Fibroblast of skin of back (primary cell): ENCODE results near the gene PTPRN2.

Experiments
- DNase-seq: peaks from one replicate; pipeline ENCODE4 v3.0.0-alpha.2; 2013

PTPRN2 gene

GRCh38 chr7:158123753-158124152 lies 463.9 kb downstream of the PTPRN2 start:
- DNase-seq = no peak

DNA sequence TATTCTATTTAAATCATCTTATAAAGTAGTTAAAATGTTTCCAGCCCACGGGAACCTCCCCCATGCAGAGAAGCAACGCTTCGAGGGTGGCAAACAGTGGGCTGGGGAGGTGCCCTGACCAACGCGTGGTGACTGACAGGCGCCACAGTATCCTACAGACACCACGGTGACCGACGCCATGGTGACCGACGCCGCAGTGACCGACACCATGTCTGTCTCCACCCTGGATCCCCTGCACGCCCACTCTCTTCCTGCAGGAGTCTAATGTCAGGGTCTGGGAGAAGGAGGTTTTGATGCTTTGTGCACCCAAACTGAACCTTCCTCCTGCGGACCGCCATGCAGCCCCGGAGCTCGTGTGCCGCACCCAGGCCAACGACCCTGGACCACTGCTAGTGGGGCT lies 464.4 kb downstream of the PTPRN2 start:
- DNase-seq = no peak

- no peak for DNase-seq
Observed at GRCh38 chr7:158121441-158122045, 466.1 kb downstream of the PTPRN2 start.

DNA sequence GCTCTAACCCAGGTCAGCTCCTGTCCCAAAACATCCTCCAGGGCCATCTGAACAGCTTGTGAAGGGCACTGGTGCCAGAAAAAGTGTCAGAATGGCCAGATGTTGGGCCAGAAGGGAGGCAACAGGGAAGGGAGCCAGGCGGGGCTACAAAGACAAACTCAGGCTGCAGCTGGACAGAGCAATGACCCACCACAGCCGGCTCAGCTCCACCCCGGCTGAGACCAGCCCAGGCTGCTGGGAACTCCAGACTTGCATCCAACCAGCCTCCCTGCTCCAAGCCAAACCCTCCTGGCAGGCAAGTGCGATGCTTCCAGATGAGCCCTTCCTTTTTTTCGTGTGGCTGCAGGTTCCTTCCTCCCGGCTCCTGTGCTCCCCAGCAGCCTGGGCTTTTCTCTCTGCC lies 466.9 kb downstream of the PTPRN2 start:
- no peak for DNase-seq

DNA sequence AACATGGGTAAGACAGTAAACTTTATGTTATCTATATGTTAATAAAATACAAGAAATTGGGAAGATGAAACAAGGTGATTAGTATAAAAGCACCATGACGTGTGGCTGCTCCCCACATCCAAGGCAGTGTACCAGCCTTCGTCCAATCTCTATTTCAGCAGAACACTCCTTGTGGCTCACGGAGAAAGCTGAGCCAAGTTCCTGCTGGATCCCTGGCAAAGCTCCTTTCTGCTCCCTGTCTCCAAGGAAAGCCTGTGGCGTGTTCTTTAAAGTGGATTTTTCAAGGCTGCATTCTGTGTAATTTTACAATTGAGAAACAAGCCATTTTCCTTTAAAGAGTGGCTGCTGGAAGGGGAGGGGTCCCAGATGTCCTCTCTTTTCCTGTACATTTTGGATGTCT lies 467.3 kb downstream of the PTPRN2 start:
- DNase-seq = no peak

GRCh38 chr7:158117341-158118222 lies 470.0 kb downstream of the PTPRN2 start:
- DNase-seq = no peak

GRCh38 chr7:158116235-158116634 lies 471.4 kb downstream of the PTPRN2 start:
- DNase-seq = no peak

DNA sequence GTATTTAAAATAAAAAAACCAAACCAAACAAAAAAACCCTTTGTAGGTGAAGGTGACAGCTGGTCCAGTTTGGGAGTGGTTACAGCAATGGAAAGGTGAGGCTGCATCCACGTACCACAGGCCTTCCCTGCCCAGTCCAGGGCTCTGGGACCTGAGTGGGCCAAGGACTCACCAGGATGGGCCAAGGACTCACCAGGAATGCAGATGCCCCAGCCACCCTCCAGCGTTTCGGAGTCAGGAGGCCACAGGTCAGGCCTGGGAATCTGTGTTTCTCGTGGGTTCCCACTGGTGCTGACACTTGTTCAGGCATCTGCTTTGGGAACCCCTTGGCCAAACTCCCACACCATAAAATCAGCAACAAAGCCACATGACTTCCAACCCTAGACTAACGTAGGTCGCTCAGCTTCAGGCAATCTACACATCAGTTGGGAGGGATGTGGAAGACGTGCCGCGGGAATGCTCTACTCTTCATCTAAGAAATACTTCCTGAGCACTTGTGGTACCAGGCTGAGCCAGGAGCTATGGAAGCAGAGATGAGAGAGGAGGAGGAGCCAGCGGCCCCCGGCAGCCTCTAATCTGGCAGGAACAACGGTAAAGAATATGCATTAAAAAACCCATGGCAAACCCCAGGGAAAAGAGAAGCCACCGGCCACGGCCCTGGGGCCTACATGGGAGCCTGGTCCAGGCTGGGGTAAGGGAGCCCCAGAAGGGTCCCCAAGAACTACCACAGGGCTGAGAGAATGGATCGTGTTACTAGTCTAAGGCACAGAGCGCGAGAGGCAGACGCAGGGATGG lies 473.4 kb downstream of the PTPRN2 start:
- DNase-seq = no peak

- DNase-seq = no peak
Observed at GRCh38 chr7:158113321-158114025, 474.1 kb downstream of the PTPRN2 start.

GRCh38 chr7:158112571-158113320 lies 474.9 kb downstream of the PTPRN2 start:
- no peak for DNase-seq

DNA sequence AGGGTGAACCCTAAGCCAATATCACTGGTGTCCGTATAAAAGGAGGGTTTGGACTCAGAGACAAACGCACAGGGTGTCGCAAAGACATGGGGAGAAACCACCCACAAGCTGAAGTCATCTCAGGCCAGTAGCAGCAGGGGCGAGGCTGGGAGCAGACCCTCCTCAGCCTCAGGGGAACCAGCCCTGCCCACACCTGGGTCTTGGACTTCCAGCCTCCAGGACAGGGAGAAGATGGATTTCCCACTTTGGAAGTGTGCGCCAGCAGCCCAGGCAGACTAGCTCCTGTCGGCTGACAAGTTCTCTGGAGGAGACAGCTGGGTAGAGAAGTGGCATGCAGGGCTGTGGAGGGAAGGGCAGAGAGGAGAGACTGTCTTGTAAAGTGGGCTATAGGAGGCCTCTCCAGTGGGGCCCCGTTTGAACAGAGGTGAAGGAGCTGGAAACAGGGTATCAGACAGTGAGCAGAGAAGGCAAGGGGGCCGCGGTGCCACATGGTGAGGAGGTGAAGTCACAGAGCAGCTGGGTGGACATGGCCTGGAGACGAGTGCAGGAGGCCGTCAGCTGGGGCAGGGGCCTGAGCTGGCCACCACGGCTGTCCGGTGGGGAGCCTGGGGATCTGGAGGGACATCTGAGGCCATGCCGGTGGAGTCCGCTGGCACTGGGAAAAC lies 475.6 kb downstream of the PTPRN2 start:
- DNase-seq = no peak

DNA sequence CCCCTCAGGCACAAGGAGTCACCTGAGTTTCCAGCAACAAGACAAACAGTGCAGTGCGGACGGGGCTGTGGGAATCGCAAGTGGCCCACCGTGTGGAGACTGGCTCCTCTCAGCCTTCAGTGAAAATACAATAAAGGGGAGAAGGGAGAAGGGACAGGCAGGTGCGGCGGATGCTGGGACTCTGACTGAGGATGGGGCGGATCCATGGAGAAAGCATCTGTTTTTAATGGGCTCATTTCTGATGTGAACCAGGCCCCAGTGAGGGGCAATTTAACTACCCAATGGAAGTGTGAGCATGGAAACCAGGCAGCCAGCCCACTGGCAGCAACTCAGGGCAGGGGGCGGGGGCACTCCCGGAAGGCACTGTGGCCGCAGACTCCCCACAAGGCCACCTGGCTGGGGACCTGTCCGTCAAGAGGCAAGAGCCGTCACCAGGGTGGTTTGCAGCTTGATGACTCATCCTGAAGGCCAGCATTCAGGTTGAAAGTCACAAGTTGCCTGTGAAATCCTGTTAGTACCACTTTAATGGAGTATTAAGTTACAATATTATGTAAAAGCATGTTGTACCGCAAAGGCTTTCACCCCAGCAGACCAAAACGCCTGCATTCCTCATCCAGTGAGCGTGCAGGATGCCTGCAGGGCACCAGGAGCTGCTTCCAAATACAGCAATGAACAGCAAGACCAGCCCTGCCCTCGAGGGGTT lies 476.4 kb downstream of the PTPRN2 start:
- no peak for DNase-seq

DNA sequence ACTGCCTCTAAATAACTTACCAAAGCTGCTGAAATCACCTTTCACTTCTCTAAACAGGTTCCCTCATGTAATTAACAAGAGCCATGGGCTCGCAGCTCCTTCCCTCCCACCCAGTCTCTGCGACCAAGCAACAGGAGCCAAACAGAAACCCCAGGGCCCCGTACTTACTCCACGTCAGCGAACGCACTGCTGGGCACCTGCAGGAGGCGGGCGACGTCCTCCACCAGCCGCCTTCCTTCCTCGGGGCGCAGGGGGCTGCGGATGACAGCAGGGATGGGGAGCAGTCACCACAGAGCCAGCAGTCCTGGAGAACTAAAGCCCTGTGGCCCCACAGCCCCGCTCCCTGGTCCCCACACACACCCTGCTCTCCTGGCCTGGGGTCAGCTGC lies 477.0 kb downstream of the PTPRN2 start:
- DNase-seq = no peak

DNA sequence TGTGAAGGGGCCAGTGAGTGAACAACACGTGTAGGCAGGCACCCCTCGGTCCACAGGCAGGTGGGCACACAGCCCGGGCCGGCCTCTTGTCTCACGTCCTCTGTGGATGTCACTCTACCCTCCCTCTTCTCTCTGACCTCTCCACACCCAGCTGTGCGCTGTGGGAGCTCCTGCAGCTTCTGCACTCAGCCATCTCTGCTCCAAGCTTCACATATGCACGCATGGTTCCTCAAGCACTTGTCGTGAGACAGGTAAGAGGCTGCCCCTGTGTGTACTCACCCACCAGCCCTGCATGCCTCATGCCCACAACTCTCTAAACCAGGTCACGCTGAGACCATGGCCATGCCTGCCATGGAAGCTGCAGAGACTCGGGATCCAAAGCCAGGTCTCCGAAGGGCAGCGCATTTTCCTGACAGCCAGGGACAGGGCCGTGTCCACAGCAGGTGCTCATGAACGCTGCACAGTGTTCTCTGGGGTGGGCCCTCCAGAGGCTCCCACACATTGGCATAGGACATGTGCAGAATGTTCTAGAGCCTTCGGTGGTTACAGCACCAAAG lies 477.5 kb downstream of the PTPRN2 start:
- no peak for DNase-seq

GRCh38 chr7:158109364-158110033 lies 478.1 kb downstream of the PTPRN2 start:
- DNase-seq = no peak

DNA sequence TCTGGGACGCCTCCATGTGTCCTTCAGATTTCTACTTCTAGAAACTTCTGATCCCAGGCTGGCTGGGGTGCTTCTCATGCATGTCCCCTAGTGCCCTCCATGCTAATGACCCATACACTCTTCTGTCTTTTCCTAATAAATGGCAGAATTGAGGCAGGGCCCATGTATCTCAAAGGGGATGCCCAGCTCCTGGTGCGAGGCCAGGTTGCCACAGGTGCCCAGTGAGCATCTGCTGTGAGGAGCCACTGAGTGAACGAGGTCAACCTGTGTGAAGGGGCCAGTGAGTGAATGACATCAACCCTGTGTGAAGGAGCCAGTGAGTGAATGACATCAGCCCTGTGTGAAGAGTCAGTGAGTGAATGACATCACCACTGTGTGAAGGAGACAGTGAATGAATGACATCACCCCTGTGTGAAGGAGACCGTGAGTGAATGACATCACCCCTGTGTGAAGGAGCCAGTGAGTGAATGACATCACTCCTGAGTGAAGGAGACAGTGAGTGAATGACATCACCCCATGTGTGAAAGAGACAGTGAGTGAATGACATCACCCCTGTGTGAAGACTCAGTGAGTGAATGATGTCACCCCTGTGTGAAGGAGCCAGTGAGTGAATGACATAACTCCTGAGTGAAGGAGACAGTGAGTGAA lies 478.9 kb downstream of the PTPRN2 start:
- DNase-seq = no peak

GRCh38 chr7:158107806-158108205 lies 479.8 kb downstream of the PTPRN2 start:
- no peak for DNase-seq

DNA sequence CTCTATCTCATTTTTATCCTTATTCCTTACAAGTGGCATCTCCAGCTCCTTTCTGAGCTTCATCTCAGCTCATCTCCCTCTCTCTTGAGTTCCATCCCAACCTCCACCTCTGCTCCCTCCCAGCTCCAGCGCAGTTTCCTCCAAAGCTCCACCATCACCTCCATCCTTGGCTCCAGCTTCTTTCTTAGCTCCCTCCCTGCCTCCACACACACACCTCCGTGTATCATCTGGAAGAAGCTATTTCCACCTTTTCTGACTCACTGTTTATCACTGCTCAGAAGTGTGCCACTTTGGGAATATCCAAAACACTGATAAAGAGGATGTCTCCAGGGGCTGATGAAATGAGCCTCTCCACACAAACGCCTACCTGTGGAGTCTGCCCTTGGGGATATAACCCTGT lies 481.4 kb downstream of the PTPRN2 start:
- no peak for DNase-seq

- DNase-seq = no peak
Observed at GRCh38 chr7:158103378-158103777, 484.2 kb downstream of the PTPRN2 start.
